ENCODE measurements around the gene DRAP1.
"Not testable (repeated sequence)": the region's sequence is repeated elsewhere in the genome, so short reads cannot be mapped to it uniquely, and the experiment has no call there.

Gene DRAP1

GRCh38 chr11:65885808-65886536, 33.3 kb upstream of the DRAP1 start:
- no peak for DNase-seq (ENCODE audit: low read depth)
- H3K4me3 ChIP-seq (ENCODE audit: low read depth, low read length): no peak overlapping the region

- H3K4me3 ChIP-seq (ENCODE audit: low read depth, low read length): peak overlapping the region; percentile 83
- DNase-seq (ENCODE audit: low read depth): no peak
Observed at GRCh38 chr11:65886826-65887722, 32.2 kb upstream of the DRAP1 start.

GRCh38 chr11:65887723-65888162, 31.5 kb upstream of the DRAP1 start:
- H3K4me3 ChIP-seq (ENCODE audit: low read depth, low read length): peak overlapping the region; percentile 83
- DNase-seq (ENCODE audit: low read depth): no peak

GRCh38 chr11:65888163-65888814, 30.9 kb upstream of the DRAP1 start, which contains the start of gene FIBP:
TSS of gene FIBP (minus strand) at chr11:65888471. CDS start at chr11:65888418, 53 bp downstream.
- H3K4me3 ChIP-seq (ENCODE audit: low read depth, low read length): peak within 1 kb of the TSS; percentile 83
- DNase-seq (ENCODE audit: low read depth): peak; percentile 90

GRCh38 chr11:65890324-65891218, 28.7 kb upstream of the DRAP1 start, which contains the start of gene CCDC85B:
TSS of gene CCDC85B (plus strand) at chr11:65890673. CDS start at chr11:65890784, 111 bp downstream.
- peak within 1 kb of the TSS; percentile 62 for H3K4me3 ChIP-seq (ENCODE audit: low read depth, low read length)
- DNase-seq (ENCODE audit: low read depth): peak; percentile 87

- peak overlapping the region; percentile 62 for H3K4me3 ChIP-seq (ENCODE audit: low read depth, low read length)
- no peak for DNase-seq (ENCODE audit: low read depth)
Observed at GRCh38 chr11:65891219-65892136, 27.7 kb upstream of the DRAP1 start.

GRCh38 chr11:65892137-65892540, 27.1 kb upstream of the DRAP1 start:
- DNase-seq (ENCODE audit: low read depth): not testable (repeated sequence)
- peak overlapping the region; percentile 62 for H3K4me3 ChIP-seq (ENCODE audit: low read depth, low read length)

- no peak overlapping the region for H3K4me3 ChIP-seq (ENCODE audit: low read depth, low read length)
- no peak for DNase-seq (ENCODE audit: low read depth)
Observed at GRCh38 chr11:65892661-65893317, 26.4 kb upstream of the DRAP1 start.

GRCh38 chr11:65894034-65894591, 25.1 kb upstream of the DRAP1 start:
- no peak for DNase-seq (ENCODE audit: low read depth)
- H3K4me3 ChIP-seq (ENCODE audit: low read depth, low read length): no peak overlapping the region

GRCh38 chr11:65895482-65895981, 23.7 kb upstream of the DRAP1 start:
- no peak overlapping the region for H3K4me3 ChIP-seq (ENCODE audit: low read depth, low read length)
- no peak for DNase-seq (ENCODE audit: low read depth)

GRCh38 chr11:65896034-65896999, 22.9 kb upstream of the DRAP1 start:
- DNase-seq (ENCODE audit: low read depth): no peak
- peak overlapping the region; percentile 9 for H3K4me3 ChIP-seq (ENCODE audit: low read depth, low read length)

GRCh38 chr11:65897020-65897471, 22.2 kb upstream of the DRAP1 start:
- H3K4me3 ChIP-seq (ENCODE audit: low read depth, low read length): peak overlapping the region; percentile 9

GRCh38 chr11:65898656-65899355, 20.4 kb upstream of the DRAP1 start:
- H3K4me3 ChIP-seq (ENCODE audit: low read depth, low read length): peak overlapping the region; percentile 85
- DNase-seq (ENCODE audit: low read depth): no peak

More at GRCh38 chr11:65897020-65897471, 22.2 kb upstream of the DRAP1 start:
- DNase-seq (ENCODE audit: low read depth): no peak

GRCh38 chr11:65899356-65900124, 19.7 kb upstream of the DRAP1 start:
- H3K4me3 ChIP-seq (ENCODE audit: low read depth, low read length): peak overlapping the region; percentile 85
- DNase-seq (ENCODE audit: low read depth): no peak
